Activated naive CD8-positive, alpha-beta T cell treated with anti-CD3 and anti-CD28 coated beads, Interleukin-2, amount 50 U/mL, for 24 hours (primary cell): ENCODE measurements around the gene ITM2B.

ENCODE experiments used
- ATAC-seq: fragments of 150-1000 bp; cut with Tn5 transposase; one replicate; pipeline ENCODE4 v1.10.0; 2021
- DNase-seq: peaks from one replicate; pipeline ENCODE4 v3.0.0; 2021
- H3K27ac Mint-ChIP-seq: one replicate; pipeline ENCODE4 v1.8.0; 2021; ENCODE audit warnings: mild to moderate bottlenecking, mixed read lengths
- H3K27me3 Mint-ChIP-seq: one replicate; pipeline ENCODE4 v1.8.0; 2021; ENCODE audit warnings: mixed read lengths
- H3K36me3 Mint-ChIP-seq: one replicate; pipeline ENCODE4 v1.8.0; 2021; ENCODE audit warnings: low read depth, mixed read lengths
- H3K4me1 Mint-ChIP-seq: one replicate; pipeline ENCODE4 v1.8.0; 2021; ENCODE audit warnings: mixed read lengths
- H3K4me3 Mint-ChIP-seq: one replicate; pipeline ENCODE4 v1.8.0; 2021; ENCODE audit warnings: mild to moderate bottlenecking, moderate library complexity, mixed read lengths
- H3K9me3 Mint-ChIP-seq: one replicate; pipeline ENCODE4 v1.8.0; 2021; ENCODE audit warnings: mixed read lengths

ITM2B gene

GRCh38 chr13:48296528-48296927 lies 63.5 kb downstream of the ITM2B start:
- ATAC-seq (peak; percentile 57), DNase-seq (no peak)
- Mint-ChIP-seq H3K36me3 (peaks cover 4% of the 10 kb centered on the region), H3K27ac (no peak overlapping the region), H3K27me3 (no peaks in the 10 kb centered on the region), H3K9me3 (no peaks in the 10 kb centered on the region), H3K4me3 (no peak overlapping the region), H3K4me1 (peaks cover 8% of the 10 kb centered on the region)

- no peak for DNase-seq
- Mint-ChIP-seq H3K4me3 (no peak overlapping the region), H3K27me3 (no peaks in the 10 kb centered on the region), H3K9me3 (no peaks in the 10 kb centered on the region), H3K4me1 (peaks cover 9% of the 10 kb centered on the region), H3K36me3 (peaks cover 4% of the 10 kb centered on the region), H3K27ac (no peak overlapping the region)
- no peak for ATAC-seq
Measured at GRCh38 chr13:48297131-48297786, 64.3 kb downstream of the ITM2B start.

GRCh38 chr13:48299591-48299990 lies 66.6 kb downstream of the ITM2B start:
- H3K9me3 Mint-ChIP-seq, result no peaks in the 10 kb centered on the region
- peaks cover 7% of the 10 kb centered on the region for H3K36me3 Mint-ChIP-seq

GRCh38 chr13:48302871-48303358 lies 69.9 kb downstream of the ITM2B start:
- Mint-ChIP-seq H3K9me3 (no peaks in the 10 kb centered on the region), H3K4me3 (peak overlapping the region; percentile 95), H3K4me1 (peaks cover 30% of the 10 kb centered on the region), H3K36me3 (peaks cover 19% of the 10 kb centered on the region), H3K27me3 (no peaks in the 10 kb centered on the region), H3K27ac (peak overlapping the region; percentile 91)
- ATAC-seq (no peak), DNase-seq (no peak)

More at GRCh38 chr13:48299591-48299990, 66.6 kb downstream of the ITM2B start:
- peaks cover 17% of the 10 kb centered on the region for H3K4me1 Mint-ChIP-seq
- no peak for DNase-seq
- no peak overlapping the region for H3K27ac Mint-ChIP-seq
- no peaks in the 10 kb centered on the region for H3K27me3 Mint-ChIP-seq
- H3K4me3 Mint-ChIP-seq, result no peak overlapping the region
- no peak for ATAC-seq

- Mint-ChIP-seq H3K9me3 (no peaks in the 10 kb centered on the region), H3K4me1 (peaks cover 33% of the 10 kb centered on the region), H3K4me3 (peak within 1 kb of the TSS; percentile 95), H3K36me3 (peaks cover 21% of the 10 kb centered on the region), H3K27me3 (no peaks in the 10 kb centered on the region), H3K27ac (peak within 1 kb of the TSS; percentile 94)
- DNase-seq (peak; percentile 93), ATAC-seq (peak; percentile 94)
Measured at GRCh38 chr13:48303359-48304142, 70.5 kb downstream of the ITM2B start, which contains the start of gene RB1. Gene RB1, plus strand, starts transcription at chr13:48303751. Its CDS starts 162 bp downstream, at chr13:48303913.

GRCh38 chr13:48304143-48304876 lies 71.3 kb downstream of the ITM2B start:
- ATAC-seq, result no peak
- H3K4me1 Mint-ChIP-seq, result peaks cover 37% of the 10 kb centered on the region
- no peaks in the 10 kb centered on the region for H3K27me3 Mint-ChIP-seq
- H3K9me3 Mint-ChIP-seq, result no peaks in the 10 kb centered on the region
- peak overlapping the region; percentile 94 for H3K27ac Mint-ChIP-seq
- peaks cover 22% of the 10 kb centered on the region for H3K36me3 Mint-ChIP-seq
- peak overlapping the region; percentile 95 for H3K4me3 Mint-ChIP-seq
- peak; percentile 35 for DNase-seq

GRCh38 chr13:48311223-48311622 lies 78.2 kb downstream of the ITM2B start:
- no peak overlapping the region for H3K4me3 Mint-ChIP-seq
- no peak for DNase-seq
- peaks cover 28% of the 10 kb centered on the region for H3K36me3 Mint-ChIP-seq
- no peak overlapping the region for H3K27ac Mint-ChIP-seq
- H3K4me1 Mint-ChIP-seq, result peaks cover 50% of the 10 kb centered on the region
- no peak for ATAC-seq
- no peaks in the 10 kb centered on the region for H3K9me3 Mint-ChIP-seq
- H3K27me3 Mint-ChIP-seq, result no peaks in the 10 kb centered on the region

- peaks cover 36% of the 10 kb centered on the region for H3K36me3 Mint-ChIP-seq
- no peak for ATAC-seq
- no peaks in the 10 kb centered on the region for H3K27me3 Mint-ChIP-seq
- no peak overlapping the region for H3K27ac Mint-ChIP-seq
- no peak for DNase-seq
- no peak overlapping the region for H3K4me3 Mint-ChIP-seq
- peaks cover 34% of the 10 kb centered on the region for H3K4me1 Mint-ChIP-seq
- H3K9me3 Mint-ChIP-seq, result no peaks in the 10 kb centered on the region
Measured at GRCh38 chr13:48315969-48316650, 83.1 kb downstream of the ITM2B start.

GRCh38 chr13:48316826-48317510 lies 84.0 kb downstream of the ITM2B start:
- H3K4me3 Mint-ChIP-seq, result no peak overlapping the region
- peaks cover 42% of the 10 kb centered on the region for H3K36me3 Mint-ChIP-seq

GRCh38 chr13:48317511-48318376 lies 84.7 kb downstream of the ITM2B start:
- Mint-ChIP-seq H3K9me3 (peaks cover 13% of the 10 kb centered on the region), H3K27me3 (peaks cover 2% of the 10 kb centered on the region), H3K4me1 (peaks cover 38% of the 10 kb centered on the region), H3K27ac (no peak overlapping the region), H3K4me3 (peak overlapping the region; percentile 6), H3K36me3 (peaks cover 45% of the 10 kb centered on the region)
- no peak for DNase-seq
- ATAC-seq, result no peak

More at GRCh38 chr13:48316826-48317510, 84.0 kb downstream of the ITM2B start:
- Mint-ChIP-seq H3K27ac (no peak overlapping the region), H3K9me3 (peaks cover 5% of the 10 kb centered on the region), H3K4me1 (peaks cover 38% of the 10 kb centered on the region), H3K27me3 (peaks cover 2% of the 10 kb centered on the region)
- ATAC-seq (no peak), DNase-seq (no peak)

GRCh38 chr13:48318377-48318811 lies 85.4 kb downstream of the ITM2B start:
- H3K27ac Mint-ChIP-seq, result no peak overlapping the region
- H3K4me3 Mint-ChIP-seq, result peak overlapping the region; percentile 78
- no peak for DNase-seq
- peaks cover 14% of the 10 kb centered on the region for H3K9me3 Mint-ChIP-seq
- peaks cover 2% of the 10 kb centered on the region for H3K27me3 Mint-ChIP-seq
- H3K36me3 Mint-ChIP-seq, result peaks cover 42% of the 10 kb centered on the region
- ATAC-seq, result no peak
- peaks cover 38% of the 10 kb centered on the region for H3K4me1 Mint-ChIP-seq

GRCh38 chr13:48318821-48319511 lies 86.0 kb downstream of the ITM2B start:
- Mint-ChIP-seq H3K4me1 (peaks cover 40% of the 10 kb centered on the region), H3K27me3 (peaks cover 2% of the 10 kb centered on the region), H3K27ac (no peak overlapping the region), H3K9me3 (peaks cover 14% of the 10 kb centered on the region), H3K36me3 (peaks cover 40% of the 10 kb centered on the region), H3K4me3 (peak overlapping the region; percentile 78)
- DNase-seq (peak; percentile 16), ATAC-seq (peak; percentile 27)
